ENCODE data around the gene XRCC3.

Gene XRCC3

DNA sequence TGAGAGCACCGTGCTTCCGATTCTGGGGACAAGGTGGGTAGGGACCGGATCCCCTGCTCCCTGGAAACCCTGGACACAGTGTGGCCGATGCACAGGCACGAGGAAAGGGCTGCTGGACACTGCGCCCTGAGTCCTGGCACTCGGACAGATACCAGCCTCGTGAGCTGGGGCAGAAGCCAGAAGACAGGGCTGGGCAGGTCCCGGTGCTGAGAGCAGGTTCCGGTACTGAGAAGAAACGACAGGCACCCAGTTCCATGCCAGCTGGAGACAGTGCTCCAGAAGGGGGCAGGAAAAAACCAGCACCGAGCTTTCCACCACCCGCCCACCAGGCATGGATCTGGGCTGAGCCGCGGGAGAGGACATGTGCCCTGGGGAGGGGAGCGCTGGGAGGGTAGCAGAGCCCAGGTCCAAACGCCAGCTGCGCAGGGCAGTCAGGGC lies 6.5 kb downstream of the XRCC3 start:
- FAIRE-seq = no peak

DNA sequence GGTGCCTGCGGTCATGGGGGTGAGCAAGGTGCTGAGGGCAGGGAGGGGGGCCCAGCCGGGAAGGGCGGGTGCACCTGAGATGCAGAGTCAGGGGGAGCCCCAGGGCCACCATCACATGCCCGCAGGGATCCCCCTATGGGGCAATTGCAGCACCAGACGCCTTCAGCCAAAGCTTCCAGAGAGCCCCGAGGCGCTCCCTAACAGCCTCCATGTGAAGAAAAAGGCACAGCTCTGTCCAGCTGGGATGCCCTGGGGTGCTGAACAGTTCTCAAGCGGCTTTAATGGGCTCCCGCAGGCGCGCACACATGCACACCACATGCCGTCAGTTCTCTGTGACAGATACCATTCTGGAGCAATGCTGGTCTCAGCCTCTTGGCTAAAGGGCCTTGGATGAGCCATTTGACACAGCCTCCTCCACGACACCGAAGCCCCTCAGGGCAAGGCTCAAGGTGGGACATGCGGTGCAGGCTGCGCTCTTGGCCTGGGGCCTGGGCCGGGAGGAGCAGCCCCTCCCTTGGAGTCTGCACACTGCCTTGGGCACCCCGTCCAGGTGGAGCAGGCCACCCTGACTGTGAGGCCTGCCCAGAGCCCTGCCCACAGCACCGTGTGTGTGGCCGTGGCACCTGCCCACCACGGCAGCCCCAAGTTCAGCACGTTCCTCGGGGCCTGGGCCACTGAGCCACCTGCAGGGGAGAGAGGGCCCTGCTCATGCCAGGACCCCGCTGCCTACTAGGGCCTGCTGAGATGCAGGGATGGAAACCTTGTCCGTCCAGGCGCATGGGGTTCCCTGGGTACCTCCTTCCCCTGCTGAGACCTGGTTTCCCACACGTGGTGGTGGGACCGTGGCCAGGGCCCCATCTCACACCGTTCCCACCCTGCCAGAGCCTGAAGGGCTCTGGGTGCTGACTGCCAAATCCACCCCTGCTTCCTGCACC lies 7.7 kb downstream of the XRCC3 start:
- DNase-seq (ENCODE audit: insufficient read length, low spot score) (no peak), FAIRE-seq (no peak)

More for the DNA sequence above, 6.5 kb downstream of the XRCC3 start:
- DNase-seq (ENCODE audit: insufficient read length, low spot score) = no peak

DNA sequence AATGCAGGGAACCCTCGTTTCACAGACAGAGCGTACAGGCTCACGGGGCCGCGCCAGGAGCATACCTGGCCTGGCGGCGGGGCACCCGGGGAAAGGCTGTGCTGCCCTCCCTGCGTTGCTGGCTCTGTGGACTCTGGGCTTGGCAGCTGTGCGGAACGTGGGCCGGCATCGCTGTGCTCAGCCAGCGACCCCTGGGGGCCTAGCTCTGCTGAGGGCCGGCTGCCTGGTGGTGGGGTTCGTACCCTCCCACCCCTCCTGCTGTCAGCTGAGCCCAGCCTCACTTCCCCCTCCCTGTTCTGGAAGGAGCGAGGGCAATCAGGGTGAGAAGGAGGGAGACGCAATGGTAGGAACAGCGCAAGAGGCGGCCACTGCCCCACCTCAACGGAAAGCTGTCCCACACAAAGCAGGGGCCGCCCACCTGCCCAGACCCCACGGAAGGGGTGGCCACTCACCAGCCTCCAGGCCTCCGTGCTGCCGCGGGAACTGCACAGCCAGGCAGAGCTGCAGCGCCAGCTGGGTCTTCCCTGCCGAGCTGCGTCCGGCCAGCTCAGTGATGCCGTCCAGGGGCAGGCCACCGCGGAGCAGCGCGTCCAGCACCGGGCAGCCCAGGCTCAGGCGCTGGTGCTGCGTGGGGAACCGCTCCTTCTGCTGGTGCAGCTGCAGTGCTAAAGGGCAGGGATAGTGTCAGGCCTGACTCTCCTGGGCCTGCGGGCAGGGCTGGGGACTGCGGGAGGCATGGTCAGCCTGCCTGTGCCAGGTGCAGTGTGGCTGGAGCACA lies 8.5 kb downstream of the XRCC3 start:
- FAIRE-seq (no peak), DNase-seq (ENCODE audit: insufficient read length, low spot score) (no peak)

DNA sequence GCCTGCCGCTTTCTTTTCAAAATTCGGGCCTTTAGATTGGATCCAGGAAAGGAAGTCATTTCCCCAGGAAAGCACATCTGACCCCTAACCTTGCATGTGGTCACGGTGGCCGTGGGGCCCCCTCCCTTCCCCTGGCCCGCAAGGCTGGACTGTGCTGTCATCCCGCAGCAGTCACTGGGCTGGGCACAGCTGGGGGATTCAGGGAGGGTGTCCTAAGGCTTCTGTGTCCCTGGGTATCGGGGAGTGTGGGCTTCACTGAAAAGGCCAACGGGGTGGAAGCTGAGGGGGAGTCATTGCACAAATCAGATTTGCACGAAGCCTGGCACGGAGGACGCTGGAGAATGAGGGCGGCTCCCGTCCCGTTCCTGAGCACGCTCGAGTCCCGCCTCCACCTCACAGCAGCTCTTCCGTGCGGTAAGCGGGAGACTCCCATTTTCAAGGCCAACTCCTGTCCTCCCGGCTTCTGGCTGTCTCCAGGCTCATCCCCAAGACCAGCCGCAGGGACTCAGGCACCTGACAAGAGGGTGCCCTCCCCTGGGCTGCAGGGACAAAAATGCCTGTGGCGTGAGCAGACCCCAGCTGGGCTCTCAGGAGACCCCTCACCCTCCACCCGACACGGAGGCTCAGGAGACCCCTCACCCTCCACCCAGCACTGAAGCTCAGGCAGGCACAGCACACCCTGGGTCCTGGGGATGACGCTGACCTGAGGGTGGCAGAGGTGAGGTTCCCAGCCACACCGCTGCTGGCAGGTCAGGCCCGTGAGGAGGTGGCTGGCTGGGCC lies 9.6 kb downstream of the XRCC3 start:
- no peak for DNase-seq (ENCODE audit: insufficient read length, low spot score)

DNA sequence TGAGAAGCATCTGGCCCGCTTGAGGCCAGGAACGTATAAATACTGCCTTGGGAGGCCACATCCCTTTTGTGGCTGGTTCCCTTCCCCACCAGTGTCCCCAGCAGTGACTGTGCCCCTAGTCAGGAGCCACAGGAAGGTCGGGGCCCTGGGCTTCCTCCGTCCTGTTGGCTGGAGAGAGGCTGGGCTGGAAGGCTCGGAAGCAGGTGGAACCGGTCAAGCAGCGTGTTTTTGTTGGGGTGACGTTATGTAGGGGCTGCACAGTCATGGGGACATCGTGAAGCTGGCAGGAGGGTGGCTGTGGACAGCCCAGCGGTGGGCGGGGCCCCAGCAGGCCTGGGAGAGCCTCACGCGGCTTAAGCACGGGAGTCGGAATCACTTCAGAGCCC lies 10.1 kb downstream of the XRCC3 start:
- FAIRE-seq (no peak), DNase-seq (ENCODE audit: insufficient read length, low spot score) (no peak)

More for the DNA sequence above, 9.6 kb downstream of the XRCC3 start:
- FAIRE-seq = no peak

DNA sequence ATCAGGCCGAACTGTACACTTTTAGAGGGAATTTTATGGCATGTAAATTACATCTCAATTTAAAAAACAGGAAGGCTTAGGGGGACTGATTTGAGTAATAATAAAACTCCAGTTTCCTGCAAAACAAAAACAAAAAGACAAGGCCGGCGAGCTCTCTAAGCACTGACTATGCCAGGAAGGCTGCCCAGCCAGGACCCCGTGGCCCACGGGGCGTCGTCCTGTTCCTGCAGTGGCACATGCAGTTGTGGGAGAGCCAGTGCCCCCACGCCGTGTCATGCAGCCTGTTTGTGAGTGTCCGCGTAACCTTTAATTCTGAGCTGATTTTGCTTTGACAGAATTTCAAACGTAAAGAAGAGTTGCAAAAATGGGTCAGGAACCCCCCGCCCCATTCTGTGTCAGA lies 10.5 kb downstream of the XRCC3 start:
- no peak for DNase-seq (ENCODE audit: insufficient read length, low spot score)
- FAIRE-seq = no peak

DNA sequence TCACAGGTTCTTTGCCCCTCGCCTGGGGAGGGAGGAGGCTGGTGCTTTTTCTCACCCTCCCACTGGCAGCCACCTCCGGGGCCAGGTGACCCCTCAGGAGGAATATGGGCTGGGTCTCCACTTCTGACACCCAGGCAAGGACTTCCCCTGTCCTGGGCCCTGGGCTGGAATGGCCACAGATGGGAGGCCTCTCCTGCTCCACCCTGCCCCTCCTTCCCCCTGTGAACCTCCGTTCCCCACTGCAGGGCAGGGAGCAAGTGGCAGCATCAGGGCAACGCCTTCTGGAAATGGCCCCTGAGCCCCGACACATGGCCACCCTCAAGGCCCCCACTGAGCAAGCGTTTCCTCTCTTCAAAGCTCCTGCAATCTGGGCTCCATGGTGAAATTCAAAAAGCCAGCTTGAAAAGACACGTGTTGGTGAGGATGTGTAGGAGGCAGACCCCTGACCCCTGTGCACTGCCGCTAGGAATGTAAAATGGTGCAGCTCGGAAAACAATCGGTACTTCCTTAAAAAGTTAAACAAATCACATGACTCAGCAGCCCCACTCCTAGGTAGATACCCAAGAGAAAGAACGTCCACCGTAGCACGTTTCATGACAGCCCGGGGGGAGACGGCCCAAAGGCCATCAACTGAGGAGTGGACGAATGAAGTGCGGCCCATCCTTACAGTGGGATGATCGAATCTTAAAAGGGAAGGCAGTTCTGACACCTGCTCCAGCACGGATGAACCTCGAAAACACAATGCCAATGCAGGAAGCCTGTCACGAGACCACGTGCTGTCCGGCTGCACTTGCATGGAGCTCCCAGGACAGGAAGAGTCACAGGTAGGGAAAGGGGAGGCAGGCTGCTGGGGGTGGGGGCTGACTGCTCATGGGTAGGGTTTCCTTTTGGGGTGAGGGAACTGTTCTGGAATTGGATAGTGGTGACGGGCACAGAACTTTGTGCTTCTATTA lies 11.5 kb downstream of the XRCC3 start:
- FAIRE-seq (no peak), DNase-seq (ENCODE audit: insufficient read length, low spot score) (no peak)

DNA sequence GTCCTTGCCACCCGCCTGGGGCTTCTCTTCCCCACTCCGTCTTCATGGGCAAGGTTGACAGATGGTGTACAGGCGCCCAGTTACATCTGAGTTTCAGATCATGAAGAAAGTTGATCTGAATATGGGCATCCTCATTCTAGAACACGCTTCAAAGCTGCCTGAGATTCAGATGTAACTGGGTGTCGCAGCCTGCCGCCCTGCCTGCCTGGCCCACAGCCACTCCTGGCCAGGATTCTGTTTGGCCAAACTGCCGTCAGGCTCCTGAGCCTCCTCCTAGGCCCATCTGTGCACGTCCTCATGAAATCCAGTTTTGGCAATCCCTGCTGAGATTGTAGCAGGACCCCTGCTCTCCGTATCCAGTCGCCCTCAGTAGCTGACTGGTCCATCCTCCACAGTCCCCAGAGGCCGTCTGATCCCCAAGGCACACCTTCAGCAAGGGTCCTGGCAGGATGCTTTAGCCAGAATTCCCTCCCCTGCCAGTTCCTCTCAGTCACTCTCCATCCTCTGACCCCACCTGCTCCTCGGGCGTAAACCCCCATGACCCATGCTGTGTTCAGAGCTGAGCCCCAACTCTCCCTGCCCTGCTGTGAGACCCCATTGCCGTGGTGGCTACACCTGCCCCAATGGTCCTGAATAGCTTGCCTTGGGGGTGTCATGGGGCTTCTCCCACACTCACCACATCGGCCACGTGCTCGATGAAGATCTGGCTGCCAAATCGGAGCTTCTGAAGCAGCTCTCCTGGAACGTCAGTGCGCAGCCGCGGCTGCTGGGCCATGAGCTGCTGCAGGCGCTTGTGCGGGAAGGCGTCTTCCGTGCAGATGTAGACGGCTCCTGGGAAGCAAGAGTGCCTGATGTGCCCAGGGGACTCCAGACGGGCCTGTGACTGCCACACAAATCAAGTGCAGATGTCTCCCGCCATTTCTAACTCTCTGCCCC lies 12.5 kb downstream of the XRCC3 start:
- no peak for FAIRE-seq

DNA sequence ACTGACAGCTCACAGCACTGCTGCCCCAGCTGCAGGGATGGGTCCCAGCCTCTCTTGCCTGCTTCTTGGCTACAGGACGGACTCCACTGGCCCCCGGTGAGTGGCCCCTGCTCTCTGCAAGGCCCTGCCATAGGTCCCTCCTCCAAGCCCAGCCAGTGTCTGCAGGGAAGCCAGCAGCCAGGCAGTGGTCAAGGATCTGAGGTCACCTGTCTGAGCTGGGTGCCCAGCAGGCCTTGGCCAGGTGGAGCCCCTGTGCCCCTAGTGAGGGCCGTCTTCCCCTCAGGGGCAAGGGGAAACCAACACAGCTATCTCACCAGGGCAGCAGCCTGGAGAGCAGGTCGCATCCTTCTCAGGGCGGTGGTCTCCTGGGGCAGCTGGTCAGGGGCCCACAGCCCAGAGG lies 13.2 kb downstream of the XRCC3 start:
- DNase-seq (ENCODE audit: insufficient read length, low spot score) = no peak
- FAIRE-seq = no peak

More for the DNA sequence above, 12.5 kb downstream of the XRCC3 start:
- DNase-seq (ENCODE audit: insufficient read length, low spot score) = no peak

DNA sequence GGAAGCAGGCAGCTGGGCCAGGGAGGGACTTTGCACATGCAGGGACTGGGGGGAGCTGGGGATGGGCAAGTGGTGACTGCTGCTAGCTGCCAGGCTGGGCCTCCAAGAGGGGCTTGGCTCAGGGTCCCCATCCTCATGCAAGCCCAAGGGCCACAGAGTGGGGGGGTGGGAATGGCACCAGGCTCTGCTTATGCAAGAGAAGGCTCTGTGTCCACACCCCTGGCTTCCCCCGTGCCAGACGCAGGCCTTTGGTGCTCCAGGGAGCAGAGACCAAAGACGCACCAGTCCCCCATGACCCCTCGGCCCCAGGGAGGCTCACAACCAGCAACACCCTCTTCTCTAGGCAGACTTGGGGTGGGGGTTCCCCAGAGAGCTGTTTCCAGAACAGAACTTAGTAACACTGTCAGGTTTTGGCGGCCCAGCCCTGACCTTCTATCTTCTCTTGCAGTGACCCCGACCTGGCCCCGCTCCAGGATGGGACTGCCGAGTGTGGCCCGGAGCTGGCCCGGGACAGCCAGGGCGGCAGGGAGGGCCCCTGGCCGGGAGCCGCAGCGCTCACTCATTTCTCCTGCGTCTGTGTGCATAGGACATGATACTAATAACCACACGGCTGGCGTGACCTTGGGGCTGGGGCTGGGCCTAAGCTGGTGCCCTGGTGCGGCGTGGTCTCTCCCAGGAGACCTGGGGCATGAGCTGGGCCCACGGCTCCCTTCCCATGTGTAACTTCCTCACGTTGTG lies 14.3 kb downstream of the XRCC3 start:
- DNase-seq (ENCODE audit: insufficient read length, low spot score) (no peak), FAIRE-seq (no peak)

DNA sequence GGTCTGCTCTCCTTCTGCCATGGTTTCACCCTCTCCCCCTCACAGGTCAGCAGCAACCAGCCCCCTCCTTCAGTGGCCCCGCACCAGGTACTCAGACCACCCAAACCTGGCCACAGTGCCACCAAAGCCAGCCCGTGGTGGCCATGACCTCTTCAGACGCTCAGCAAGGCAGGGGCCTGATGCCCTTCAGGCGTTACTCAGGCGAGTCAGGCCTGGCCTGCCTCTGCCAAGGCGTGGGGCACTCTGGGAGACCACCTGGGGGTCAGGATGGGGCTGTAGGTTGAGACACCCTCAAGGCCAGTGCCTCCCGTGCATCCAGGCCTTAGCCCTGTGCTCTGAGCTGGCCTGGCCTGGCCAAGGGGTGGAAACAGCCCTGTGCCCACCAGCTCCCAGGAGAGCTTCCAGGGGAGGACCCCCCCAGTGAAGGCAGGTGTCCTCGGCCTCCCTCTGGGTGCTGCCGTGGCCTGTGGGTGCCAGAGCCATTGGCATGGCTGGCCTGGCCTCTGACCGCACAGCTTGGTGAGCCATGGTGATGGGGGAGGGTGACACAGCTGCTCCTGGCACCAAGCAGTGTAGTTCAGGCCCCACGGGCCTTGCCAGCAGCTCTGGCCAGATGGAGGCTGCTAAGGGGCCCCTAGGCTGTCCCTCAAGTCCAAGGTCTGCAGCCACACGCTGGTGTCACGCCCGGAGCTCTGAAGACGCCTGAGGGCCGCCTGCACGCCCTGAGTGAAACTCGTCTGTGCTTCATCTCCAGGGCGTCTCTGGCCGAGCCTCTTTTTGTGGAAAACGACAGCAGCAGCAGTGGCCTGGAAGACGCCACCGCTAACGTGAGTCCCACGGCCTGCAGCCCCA lies 15.1 kb downstream of the XRCC3 start:
- DNase-seq (ENCODE audit: insufficient read length, low spot score) (no peak), FAIRE-seq (no peak)

DNA sequence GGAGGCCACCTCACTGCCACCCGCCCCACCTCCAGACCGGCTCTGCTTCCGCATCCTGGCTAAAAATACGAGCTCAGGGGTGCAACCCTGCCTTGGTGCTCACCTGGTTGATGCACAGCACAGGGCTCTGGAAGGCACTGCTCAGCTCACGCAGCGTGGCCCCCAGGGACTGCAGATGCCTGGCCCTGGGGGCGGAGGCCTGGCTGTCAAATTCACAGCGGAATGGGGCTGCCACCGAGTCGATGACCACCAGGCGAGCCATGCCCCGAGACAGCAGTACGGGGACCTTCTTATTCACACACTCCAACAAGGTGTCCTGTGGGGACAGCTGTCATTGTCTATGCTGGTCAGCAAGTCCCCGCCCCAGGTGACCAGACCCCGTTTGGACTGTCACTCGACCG lies 16.0 kb downstream of the XRCC3 start:
- FAIRE-seq = no peak
- DNase-seq (ENCODE audit: insufficient read length, low spot score) = no peak

DNA sequence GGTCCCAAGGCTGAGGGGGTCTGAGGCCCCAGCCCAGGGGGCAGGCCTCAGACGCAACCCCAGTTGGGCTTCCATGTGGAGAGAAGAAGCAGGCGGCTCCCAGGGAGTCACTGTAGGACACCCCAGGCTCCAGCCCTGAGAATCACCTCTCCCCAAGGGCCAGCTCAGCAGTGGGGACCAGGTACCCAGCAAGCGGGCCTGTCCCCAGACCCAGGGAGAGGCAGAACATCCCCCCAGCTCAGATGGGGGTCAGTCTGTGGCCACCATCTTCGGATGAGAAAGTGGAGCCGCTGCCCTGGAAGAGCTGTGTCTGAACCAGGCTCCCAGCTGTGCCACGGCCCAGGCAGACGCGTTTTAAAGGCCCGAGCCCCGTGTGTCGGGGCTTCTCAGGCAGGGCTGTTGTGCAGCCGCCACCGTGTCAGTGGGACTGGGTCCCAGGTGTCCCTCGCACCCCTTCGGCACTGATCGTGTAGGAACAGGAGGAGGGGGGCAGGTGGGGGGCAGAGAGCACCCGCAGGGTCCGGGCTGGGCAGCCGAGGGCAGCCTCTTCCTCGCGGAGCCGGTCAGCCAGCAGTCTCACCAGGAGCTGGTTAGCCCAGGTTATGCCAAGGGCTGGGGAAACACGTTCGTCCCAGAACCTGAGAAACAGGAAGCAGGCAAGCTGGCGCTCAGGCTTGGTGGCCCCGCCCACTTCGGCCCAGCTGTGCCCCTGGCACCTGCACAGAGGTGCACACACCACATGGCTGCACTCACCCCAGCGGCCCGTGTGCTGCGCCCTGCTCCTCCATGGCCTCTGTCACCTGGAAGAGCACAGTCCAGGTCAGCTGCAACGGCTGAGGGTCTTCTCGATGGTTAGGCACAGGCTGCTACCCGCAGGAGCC lies 16.6 kb downstream of the XRCC3 start:
- no peak for FAIRE-seq
- DNase-seq (ENCODE audit: insufficient read length, low spot score) = no peak

DNA sequence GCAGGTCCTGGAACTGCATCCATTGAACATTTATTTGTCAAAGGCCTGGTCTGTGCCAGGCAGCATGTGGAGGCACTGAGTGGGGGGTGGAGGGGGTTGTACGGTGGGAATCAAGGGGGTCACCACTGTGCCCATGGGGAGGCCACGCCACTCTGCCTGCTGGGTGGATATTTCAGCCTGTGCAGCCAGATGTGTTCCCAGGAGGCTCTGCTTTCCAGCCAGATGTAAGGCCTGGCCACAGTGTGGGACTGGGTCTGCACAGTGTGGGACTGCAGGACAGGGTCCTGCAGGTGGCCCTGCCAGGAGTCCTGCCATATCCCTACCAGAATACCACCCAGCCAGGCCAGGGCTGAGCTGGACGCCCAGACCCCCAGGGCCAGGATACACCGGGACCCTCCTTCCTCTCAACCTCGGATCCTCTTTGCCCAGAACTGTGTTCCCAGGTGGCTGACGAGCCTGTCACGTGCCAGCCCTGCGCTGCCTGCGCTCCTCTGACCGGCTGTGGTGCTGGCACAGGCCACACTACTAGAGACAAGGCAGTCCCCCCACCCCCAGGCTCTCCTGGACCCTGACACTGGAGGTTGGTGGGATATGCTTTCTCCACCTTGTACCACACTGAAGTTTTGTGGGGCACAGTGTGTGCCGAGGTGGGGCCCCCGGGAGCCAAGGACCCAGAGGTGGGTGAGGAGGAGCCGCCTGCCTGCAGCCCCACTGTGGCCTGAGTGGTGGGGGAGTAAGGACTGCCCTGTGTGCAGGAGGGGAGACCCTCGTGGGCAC lies 17.5 kb downstream of the XRCC3 start:
- DNase-seq (ENCODE audit: insufficient read length, low spot score) (no peak), FAIRE-seq (no peak)

DNA sequence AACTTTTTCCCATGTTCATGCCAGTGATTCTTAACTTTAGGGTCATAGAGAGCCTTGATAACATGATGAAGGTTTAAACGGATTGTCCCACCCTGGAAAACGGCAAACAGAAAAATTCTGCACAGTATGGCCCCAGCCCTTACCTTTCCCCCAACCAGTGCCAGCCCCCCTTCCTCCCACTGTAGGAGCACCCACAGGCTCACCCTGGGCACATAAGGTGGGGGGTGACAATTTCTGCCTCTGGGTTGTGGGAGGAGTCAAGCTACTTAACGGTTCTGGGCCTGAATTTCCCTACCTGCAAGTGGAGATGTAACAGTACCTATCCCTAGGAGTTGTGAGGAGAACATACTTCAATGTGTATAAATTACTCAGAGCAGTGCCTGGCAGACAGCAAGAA lies 18.0 kb downstream of the XRCC3 start:
- DNase-seq (ENCODE audit: insufficient read length, low spot score) = no peak
- no peak for FAIRE-seq
